GM21360 (cell line): ENCODE data around the gene SRBD1.
A peak's percentile ranks its signal among the peaks of the same experiment; 100 is the strongest.

Source experiments
- ATAC-seq: cut with Tn5 transposase; IDR thresholded peaks from one replicate; pipeline ENCODE4 v1.9.1; 2021; ENCODE audit warnings: mild to moderate bottlenecking, moderate library complexity; ENCODE audit not compliant: unreplicated experiment

SRBD1 gene

DNA sequence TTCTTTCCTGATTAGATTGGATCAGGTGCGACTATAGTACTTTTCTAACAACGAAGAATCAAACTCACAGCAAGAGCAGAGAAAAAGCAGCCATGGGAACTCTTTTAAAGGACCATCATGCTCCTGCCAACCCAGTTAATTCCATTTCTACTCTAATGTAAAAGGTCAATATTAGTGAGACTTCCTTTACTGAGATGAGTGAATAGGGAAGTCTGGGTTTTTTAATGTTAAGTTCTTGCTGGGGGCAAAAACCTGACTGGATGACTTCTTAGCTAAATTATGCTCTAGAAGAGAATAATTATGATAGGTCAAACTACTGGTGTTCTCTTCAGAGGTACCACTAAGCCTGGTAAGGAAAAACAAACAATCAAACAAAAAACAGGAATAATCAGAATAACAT is 8.4 kb downstream of the SRBD1 start:
- ATAC-seq = no peak

DNA sequence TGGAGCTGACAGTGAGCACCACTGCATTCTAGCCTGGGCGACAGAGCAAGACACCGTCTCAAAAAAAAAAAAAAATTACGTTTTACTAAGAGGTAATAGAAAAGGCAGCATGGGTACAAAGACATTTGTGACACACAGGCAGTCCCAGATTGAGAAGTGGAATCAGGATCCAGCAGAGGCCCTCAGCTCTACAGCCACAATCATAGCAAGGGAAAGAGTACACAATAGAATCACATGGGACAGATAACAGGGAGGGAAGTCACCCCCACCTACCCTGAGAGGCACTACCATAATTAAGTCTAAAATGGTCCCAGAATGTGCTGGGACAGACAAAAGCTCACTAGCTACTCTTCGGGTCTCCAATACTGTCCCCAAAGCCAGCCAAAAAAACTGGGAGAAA is 12.5 kb downstream of the SRBD1 start:
- ATAC-seq = no peak

- ATAC-seq = no peak
Measured at GRCh38 chr2:45596761-45597160, 14.3 kb downstream of the SRBD1 start.

GRCh38 chr2:45595721-45596435 is 15.2 kb downstream of the SRBD1 start:
- ATAC-seq = no peak

GRCh38 chr2:45591073-45591472 is 20.0 kb downstream of the SRBD1 start:
- ATAC-seq = no peak

- no peak for ATAC-seq
Measured at GRCh38 chr2:45588158-45588829, 22.8 kb downstream of the SRBD1 start.

DNA sequence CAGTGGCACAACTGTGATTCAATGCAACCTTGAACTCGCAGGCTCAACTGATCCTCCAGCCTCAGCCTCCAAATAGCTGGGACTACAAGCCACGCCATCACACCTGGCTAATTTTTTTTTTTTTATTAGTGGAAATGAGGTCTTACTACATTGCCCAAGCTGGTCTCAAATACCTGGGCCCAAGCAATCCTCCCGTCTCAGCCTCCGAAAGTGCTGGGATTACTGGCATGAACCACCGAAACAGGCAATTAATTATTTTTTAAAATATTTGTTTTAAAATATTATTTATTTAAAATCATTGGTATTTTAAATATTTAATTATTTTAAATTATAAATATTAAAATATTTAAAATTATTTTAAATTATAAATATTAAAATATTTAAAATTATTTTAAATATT is 24.5 kb downstream of the SRBD1 start:
- ATAC-seq = no peak

DNA sequence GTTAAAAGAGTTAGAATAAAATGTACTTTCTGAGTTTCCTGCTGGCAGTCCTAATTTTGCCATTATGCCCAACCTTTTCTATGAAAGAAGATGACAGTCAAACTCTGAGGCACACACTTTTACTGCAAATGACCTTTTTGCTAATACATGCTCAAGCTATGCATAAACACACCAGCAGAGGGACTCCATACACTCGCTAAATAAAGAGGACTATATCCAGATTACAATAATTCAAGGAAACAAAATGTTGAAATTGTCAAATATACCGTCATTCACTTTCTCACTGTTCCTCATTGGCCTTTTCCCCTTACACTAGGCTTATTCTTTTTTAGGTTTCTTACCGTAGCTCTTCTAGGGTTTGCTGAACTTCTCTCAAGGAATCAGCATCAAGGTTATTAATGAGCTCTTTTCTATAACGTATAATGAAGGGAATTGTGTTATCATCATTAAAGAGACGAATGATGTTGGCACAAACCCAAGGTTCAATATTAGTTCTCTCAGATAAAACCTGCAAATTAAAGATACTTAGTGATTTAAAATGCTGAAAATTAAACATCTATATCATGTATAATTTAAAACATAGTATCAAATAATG is 25.7 kb downstream of the SRBD1 start:
- ATAC-seq = no peak

GRCh38 chr2:45583977-45584376 is 27.1 kb downstream of the SRBD1 start:
- no peak for ATAC-seq

GRCh38 chr2:45582522-45582921 is 28.5 kb downstream of the SRBD1 start:
- no peak for ATAC-seq

DNA sequence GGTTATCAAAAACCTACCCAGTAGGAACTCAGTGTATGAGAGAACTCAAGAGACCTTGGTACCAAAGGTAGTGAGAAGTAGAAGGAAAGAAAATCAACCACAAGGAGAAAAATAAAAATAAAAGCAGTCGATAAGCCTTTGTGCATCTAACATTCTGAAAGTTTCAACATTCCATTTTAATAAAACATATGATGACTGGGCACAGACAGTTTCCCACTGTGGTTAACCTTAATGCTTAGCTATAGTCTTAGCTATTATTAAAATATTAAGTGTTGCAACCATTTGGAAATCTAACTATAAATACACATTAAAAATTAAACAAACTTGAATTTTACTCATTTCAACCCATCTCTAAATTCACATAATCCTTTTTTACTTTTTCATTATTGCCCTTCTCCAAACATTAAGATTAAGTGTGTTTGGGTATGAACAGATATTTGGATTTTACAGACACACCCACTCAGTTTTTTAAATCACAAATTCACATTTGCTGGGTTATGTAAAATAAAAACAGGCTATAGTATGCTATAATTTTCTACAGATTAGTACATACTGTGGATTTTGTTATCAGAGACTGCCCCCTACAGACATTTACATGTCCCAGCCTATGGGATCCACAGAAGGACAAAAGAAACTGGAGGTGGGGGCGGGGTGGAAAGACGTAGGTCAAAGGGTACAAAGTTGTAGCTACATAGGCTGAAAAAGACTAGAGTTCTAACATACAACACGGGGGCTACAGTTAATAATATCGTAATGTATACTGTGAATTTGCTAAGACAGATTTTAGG is 32.8 kb downstream of the SRBD1 start:
- ATAC-seq = no peak

- no peak for ATAC-seq
Measured at GRCh38 chr2:45577441-45577840, 33.6 kb downstream of the SRBD1 start.

- ATAC-seq = no peak
Measured at GRCh38 chr2:45575881-45576280, 35.2 kb downstream of the SRBD1 start.

GRCh38 chr2:45572979-45573378 is 38.1 kb downstream of the SRBD1 start:
- no peak for ATAC-seq

DNA sequence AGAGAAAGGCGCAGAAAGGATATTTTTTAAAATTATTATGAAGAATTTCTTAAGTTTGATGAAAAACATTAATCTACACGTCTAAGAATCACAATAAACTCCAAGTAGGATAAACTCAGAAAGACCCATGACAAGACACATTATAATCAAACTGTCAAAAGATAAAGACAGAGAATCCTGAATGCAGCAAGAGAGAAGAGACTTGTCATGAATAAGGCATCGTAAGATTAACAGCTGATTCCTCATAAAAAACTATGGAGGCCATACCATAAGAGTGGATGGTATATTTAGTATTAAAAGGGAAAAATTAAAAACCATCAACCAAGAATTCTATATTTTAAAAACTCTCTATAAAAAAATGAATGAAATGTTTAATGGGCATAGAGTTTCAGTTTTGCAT is 39.1 kb downstream of the SRBD1 start:
- no peak for ATAC-seq

DNA sequence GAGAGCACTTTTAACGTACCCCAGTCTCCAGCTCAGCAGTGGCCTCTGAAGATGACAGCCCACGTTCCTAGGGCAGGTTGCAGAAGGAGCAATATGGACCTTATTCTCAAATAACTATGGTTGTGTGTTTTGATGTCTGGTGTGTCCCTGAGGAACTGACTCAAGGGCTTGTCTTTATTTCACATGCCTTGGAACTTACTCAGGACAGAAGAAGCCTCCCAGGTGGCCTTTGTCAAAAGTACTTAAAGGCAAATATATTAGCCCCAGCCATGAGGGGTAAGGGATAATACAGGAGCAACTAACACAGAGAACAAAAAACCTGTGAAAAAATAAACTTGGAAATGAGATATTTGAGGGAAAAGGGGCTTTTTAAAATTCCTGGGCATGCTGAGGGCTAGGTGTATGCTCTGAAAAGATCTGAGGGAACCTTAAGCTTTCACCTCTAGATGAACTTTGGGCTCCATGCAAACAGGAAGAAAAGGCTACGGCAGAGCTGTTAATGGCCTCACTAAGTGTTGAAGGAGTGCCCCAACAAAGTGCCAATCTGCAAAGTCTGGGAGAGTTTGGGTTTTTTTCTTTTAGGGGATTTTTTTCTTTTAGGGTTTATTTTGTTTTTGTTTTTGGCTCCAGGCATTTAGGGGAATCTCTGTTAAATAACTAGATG is 40.3 kb downstream of the SRBD1 start:
- ATAC-seq = no peak

GRCh38 chr2:45568935-45569334 is 42.1 kb downstream of the SRBD1 start:
- ATAC-seq = no peak

DNA sequence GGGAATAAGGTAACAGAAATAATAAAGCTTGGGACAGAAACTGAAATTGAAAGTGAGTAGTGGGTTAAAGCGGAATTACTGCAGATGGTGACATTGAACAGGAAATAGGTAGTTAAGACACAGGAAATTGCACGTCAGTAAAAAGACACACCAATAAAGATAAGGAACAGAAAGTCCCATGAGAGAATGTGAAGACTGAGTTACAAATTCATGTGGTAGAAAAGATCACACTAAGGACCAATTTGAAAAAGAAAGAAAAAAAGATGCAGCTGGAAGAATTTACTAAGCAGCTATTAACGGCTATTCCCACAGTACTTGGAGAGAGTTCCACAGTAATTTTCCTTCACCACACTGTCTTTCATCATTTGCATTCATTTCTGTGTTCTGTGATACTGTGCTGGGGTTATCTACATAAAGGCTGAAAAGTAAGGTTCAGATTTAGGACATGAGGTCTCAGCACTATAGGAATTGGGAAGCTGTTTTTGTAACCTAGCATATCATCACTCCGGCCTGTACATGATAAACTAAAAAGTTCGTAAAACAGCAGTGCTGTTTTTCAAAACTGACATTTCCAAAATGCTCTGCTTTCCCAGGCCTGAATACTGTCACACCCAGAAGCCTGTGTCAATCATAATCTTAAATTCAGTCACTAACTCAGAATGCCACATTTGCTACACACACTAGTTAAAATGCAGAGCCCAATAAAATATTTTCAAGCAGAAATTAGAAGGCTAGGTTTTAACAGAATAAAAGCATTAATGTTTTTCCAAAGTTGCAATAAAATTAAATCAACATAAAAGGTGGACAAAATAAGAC is 42.9 kb downstream of the SRBD1 start:
- ATAC-seq = peak; percentile 89

- ATAC-seq = no peak
Measured at GRCh38 chr2:45567288-45567963, 43.6 kb downstream of the SRBD1 start.

- ATAC-seq = no peak
Measured at GRCh38 chr2:45559436-45559835, 51.6 kb downstream of the SRBD1 start.
